HL-60/S4 (cell line): ENCODE measurements around the gene NRF1.
"Not testable (repeated sequence)": the region's sequence is repeated elsewhere in the genome, so short reads cannot be mapped to it uniquely, and the experiment has no call there.

Experiments used
- in situ Hi-C: fragments of 300-500 bp; cut with MboI; formaldehyde crosslinking; loops from 2 replicates; pipeline ENCODE4 v1.14.3; 2022; ENCODE audit warnings: low sequenced_read_pairs

The NRF1 gene

GRCh38 chr7:129611246-129612111, at the start of gene NRF1:
NRF1 (plus strand) TSS chr7:129611720; CDS start chr7:129657352, 45,632 bp downstream.
- in situ Hi-C loops, result no loop called here

DNA sequence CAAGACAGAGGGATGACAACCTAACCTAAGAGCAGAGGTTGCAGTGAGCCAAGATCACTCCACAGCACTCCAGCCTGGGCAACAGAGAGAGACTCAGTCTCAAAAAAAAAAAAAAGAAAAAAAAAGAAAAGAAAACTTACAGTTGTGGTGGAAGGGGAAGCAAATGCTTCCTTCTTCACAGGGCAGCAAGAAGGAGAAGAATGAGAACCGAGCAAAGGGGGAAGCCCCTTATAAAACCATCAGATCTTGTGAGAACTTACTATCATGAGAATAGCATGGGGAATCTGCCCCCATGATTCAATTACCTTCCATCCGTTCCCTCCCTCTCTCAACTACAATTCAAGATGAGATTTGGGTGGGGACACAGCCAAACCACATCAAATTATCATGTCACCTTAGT, 45.2 kb upstream of the NRF1 start:
- in situ Hi-C loops, result not testable (repeated sequence)

- in situ Hi-C loops, result no loop called here
Observed at GRCh38 chr7:129567377-129567776, 44.1 kb upstream of the NRF1 start.

GRCh38 chr7:129568240-129568639, 43.3 kb upstream of the NRF1 start:
- in situ Hi-C loops, result no loop called here

- in situ Hi-C loops, result no loop called here
Observed at GRCh38 chr7:129569326-129569725, 42.2 kb upstream of the NRF1 start.

GRCh38 chr7:129569811-129570215, 41.7 kb upstream of the NRF1 start:
- in situ Hi-C loops, result no loop called here

GRCh38 chr7:129571201-129571600, 40.3 kb upstream of the NRF1 start:
- in situ Hi-C loops, result no loop called here

GRCh38 chr7:129572205-129572604, 39.3 kb upstream of the NRF1 start:
- in situ Hi-C loops, result no loop called here

- in situ Hi-C loops, result no loop called here
Observed at GRCh38 chr7:129574487-129574886, 37.0 kb upstream of the NRF1 start.

- in situ Hi-C loops, result no loop called here
Observed at GRCh38 chr7:129575699-129576098, 35.8 kb upstream of the NRF1 start.

DNA sequence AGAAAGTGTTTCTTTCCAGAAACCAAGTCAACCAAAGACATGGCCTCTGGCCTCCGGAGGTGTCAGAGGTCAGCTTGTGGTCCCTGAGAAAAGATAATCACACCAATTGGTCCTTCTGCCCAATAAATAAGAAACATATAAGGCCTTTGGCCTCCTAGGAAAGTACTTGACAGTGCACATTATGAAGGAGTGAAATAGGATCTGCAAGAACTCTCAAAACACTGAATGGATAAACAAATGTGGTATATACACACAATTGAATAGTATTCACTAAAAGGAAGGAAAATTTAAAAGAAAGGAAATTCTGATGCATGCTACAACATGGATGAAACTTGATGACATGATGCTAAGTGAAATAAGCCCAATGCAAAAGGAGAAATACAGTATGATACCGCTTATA, 35.4 kb upstream of the NRF1 start:
- in situ Hi-C loops, result no loop called here

DNA sequence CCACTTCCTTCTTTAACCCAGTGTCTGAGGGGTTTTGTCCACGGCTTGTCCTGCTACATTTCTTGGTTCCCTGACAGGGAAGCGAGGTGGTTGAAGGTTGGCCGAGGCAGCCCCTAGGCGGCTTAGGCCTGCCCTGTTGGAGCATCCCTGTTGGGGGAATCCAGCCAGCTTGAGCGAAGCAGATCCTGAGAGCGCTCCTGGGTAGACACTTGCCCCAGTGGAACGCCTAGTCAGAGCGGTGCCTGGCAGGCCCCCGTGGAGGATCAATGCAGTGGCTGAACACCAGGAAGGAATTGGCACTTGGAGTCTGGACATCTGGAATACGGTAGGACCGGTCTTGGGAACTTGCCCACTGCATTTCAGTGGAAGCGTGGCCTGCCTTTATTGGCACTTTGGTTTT, 32.7 kb upstream of the NRF1 start:
- in situ Hi-C loops, result no loop called here

DNA sequence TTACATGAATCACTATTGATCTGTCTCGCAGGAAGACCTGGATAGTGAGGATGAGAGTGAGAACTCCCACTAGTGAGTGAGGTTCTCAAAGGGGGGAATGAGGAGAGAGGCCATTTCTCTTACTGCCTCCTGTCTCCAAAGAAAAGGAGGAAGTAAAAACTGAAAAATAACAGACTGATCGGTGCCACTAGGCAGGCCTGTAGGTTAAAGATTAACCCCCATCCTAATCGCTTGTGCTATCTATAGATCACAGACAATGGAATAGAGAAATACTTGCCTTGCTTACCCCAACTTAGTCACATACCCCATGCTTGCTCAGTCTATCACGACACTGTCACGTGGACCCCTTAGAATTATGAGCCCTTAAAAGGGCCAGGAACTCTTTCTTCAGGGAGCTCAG, 25.3 kb upstream of the NRF1 start:
- in situ Hi-C loops, result not testable (repeated sequence)

GRCh38 chr7:129588268-129588667, 23.3 kb upstream of the NRF1 start:
- in situ Hi-C loops, result no loop called here

DNA sequence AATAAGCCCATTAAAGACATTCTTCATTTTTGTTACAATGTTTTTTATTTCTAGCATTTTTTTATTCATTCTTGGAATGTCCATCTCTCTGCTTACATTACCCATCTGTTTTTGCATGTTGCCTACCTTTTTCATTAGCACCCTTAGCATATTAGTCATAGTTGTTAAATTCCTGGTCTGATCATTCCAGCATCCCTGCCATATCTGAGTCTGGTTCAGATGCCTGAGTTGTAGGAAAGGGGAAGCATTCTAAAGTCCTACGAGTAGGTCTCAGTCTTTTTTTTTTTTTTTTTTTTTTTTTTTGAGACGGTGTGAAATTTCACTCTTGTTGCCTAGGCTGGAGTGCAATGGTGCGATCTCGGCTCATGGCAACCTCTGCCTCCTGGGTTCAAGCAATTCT, 19.7 kb upstream of the NRF1 start:
- in situ Hi-C loops, result no loop called here

DNA sequence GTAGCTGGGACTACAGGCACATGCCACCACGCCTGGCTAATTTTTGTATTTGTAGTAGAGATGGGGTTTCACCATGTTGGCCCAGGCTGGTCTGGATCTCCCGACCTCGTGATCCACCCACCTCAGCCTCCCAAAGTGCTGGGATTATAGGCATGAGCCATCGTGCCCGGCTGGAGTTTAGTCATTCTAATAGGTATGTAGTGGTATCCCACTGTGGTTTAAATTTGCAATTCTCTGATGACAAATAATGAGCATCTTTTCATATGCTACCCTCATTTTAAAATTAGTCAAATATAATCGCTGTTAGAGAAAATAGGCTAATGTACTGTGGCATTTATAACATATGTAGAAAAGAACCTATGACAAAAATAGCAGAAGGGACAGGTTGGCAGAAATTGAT, 15.1 kb upstream of the NRF1 start:
- in situ Hi-C loops, result not testable (repeated sequence)

- in situ Hi-C loops, result no loop called here
Observed at GRCh38 chr7:129597672-129598071, 13.8 kb upstream of the NRF1 start.

DNA sequence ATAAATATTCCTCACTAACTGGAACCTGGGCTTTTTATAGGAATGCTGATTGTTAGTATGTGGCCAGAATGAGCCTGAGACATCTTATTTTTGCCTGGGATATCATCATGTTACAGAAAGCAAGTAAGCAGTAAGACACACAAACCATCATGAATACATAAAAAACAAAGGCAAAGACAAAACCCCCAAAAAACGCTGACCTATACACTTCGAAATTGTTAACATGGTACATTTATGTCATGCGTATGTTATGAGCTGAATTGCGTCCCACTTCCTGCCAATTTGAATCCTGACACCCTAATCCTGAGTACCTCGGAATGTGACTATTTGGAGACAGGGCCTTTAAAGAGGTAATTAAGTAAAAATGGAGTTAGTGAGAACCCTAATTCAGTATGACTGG, 12.3 kb upstream of the NRF1 start:
- in situ Hi-C loops, result no loop called here

DNA sequence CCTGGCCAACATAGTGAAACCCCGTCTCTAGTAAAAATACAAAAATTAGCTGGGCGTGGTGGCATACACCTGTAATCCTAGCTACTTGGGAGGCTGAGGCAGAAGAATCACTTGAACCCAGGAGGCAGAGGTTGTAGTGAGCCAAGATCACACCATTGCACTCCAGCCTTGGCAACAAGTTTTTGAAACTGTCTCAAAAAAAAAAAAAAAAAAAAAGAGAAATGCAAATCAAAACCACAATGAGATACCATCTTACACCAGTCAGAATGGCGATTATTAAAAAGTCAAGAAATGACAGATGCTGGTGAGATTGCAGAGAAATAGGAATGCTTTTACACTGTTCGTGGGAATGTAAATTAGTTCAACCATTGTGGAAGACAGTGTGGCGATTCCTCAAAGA, 7.9 kb upstream of the NRF1 start:
- in situ Hi-C loops, result not testable (repeated sequence)

DNA sequence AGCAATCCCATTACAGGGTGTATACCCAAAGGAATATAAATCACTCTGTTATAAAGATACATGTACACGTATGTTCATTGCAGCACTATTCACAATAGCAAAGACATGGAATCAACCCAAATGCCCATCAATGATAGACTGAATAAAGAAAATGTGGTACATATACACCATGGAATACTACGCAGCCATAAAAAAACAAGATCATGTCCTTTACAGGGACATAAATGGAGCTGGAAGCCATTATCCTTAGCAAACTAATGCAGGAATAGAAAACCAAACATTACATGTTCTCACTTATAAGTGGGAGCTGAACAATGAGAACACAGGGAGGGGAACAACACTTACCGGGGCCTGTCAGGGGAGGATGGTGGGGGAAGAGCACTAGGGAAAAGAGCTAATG, 7.5 kb upstream of the NRF1 start:
- in situ Hi-C loops, result not testable (repeated sequence)

- in situ Hi-C loops, result no loop called here
Observed at GRCh38 chr7:129604713-129605437, 6.6 kb upstream of the NRF1 start.

DNA sequence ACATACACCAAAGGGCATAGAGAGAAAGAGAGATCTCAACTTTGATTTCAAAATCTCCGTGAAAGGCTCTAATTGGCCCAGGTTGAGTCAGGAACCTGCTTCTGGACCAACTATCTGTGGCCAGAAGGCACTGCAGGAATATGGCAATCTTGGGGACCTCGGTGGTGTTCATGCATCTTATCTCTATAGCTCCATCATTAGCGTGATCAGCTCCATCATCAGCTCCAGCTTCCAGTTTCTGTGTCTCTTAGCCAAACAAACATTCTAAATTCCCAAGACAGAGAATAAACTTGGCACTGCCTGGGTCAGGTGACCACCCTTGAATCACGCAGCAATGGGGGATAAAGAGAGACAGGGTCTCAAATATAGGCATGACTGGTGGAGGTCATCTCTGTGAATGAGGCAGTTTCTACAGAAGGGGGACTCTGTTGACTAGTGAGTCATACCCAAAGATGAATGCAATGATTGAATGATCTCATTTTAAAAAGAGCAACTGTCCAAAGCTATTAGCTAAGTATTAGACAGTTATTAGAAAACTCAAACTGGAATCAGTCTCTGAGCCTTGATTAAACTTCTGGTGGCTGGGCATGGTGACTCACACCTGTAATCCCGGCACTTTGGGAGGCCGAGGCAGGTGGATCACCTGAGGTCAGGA, 5.4 kb upstream of the NRF1 start:
- in situ Hi-C loops, result no loop called here
